Measurements from ENCODE around the gene NEURL4. TPM values are rescaled to one million over a fixed set of nuclear protein-coding genes. Genes with fewer than 3 reads are reported as not detected.
A peak's percentile ranks its signal among the peaks of the same experiment; 100 is the strongest.
"Not testable (repeated sequence)": the region's sequence is repeated elsewhere in the genome, so short reads cannot be mapped to it uniquely, and the experiment has no call there.

NEURL4 gene
- total and polyA plus RNA-seq, 4 donors = 28.6 to 56.4 (median 36.3) TPM

DNA sequence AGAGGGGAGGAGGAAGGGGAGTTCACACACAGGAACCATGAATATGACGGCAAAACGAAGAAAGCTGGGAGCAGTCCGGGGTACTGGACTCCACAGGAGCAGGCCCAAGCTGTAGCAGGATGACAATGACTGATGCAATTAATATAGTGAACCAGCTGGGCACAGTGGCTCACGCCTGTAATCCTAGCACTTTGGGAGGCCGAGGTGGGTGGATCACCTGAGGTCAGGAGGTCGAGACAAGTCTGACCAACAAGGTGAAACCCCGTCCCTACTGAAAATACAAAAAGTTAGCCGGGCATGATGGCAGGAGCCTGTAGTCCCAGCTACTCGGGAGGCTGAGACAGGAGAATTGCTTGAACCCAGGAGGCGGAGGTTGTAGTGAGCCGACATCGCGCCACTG is 6.6 kb upstream of the NEURL4 start:
- not testable (repeated sequence) for H3K27me3 ChIP-seq (ENCODE audit: control insufficient read depth, insufficient read depth, low read length); H3K9me3 ChIP-seq (ENCODE audit: control insufficient read depth, insufficient read depth, low read length); DNase-seq (ENCODE audit: low read depth in 4 of 6, low spot score in 6 of 6); H3K4me3 ChIP-seq (ENCODE audit: low read depth, low read length); H3K36me3 ChIP-seq (ENCODE audit: control insufficient read depth, insufficient read depth, low read length); H3K27ac ChIP-seq (ENCODE audit: low read depth, low read length); H3K4me1 ChIP-seq (ENCODE audit: control insufficient read depth, insufficient read depth, low read length)
- WGBS (ENCODE audit: insufficient coverage) = 70% methylated on average over 10 of the region's 13 CpGs

- WGBS (ENCODE audit: insufficient coverage) = 80% methylated on average over 1 of the region's 3 CpGs
- Histone ChIP-seq H3K36me3 (ENCODE audit: control insufficient read depth, insufficient read depth, low read length) (no peaks in the 10 kb centered on the region), H3K9me3 (ENCODE audit: control insufficient read depth, insufficient read depth, low read length) (no peaks in the 10 kb centered on the region), H3K27me3 (ENCODE audit: control insufficient read depth, insufficient read depth, low read length) (no peaks in the 10 kb centered on the region), H3K4me1 (ENCODE audit: control insufficient read depth, insufficient read depth, low read length) (peaks cover 11% of the 10 kb centered on the region), H3K27ac (ENCODE audit: low read depth, low read length) (no peak overlapping the region), H3K4me3 (ENCODE audit: low read depth, low read length) (no peak overlapping the region)
- DNase-seq (ENCODE audit: low read depth in 4 of 6, low spot score in 6 of 6) = no peak
Measured at GRCh38 chr17:7334938-7335538, 5.9 kb upstream of the NEURL4 start.

GRCh38 chr17:7332600-7333069 is 3.5 kb upstream of the NEURL4 start:
- H3K27ac ChIP-seq (ENCODE audit: low read depth, low read length); DNase-seq (ENCODE audit: low read depth in 4 of 6, low spot score in 6 of 6); H3K9me3 ChIP-seq (ENCODE audit: control insufficient read depth, insufficient read depth, low read length); H3K4me3 ChIP-seq (ENCODE audit: low read depth, low read length); H3K27me3 ChIP-seq (ENCODE audit: control insufficient read depth, insufficient read depth, low read length); H3K36me3 ChIP-seq (ENCODE audit: control insufficient read depth, insufficient read depth, low read length): not testable (repeated sequence)
- WGBS (ENCODE audit: insufficient coverage) = 44% methylated on average over 7 of the region's 14 CpGs
- H3K4me1 ChIP-seq (ENCODE audit: control insufficient read depth, insufficient read depth, low read length) = peaks cover 25% of the 10 kb centered on the region

- H3K4me3 ChIP-seq (ENCODE audit: low read depth, low read length) = no peak overlapping the region
- DNase-seq (ENCODE audit: low read depth in 4 of 6, low spot score in 6 of 6) = no peak
- peaks cover 7% of the 10 kb centered on the region for H3K36me3 ChIP-seq (ENCODE audit: control insufficient read depth, insufficient read depth, low read length)
- H3K4me1 ChIP-seq (ENCODE audit: control insufficient read depth, insufficient read depth, low read length) = peaks cover 29% of the 10 kb centered on the region
- no peaks in the 10 kb centered on the region for H3K9me3 ChIP-seq (ENCODE audit: control insufficient read depth, insufficient read depth, low read length)
- WGBS (ENCODE audit: insufficient coverage) = 67% methylated on average over 5 of the region's 7 CpGs
- no peaks in the 10 kb centered on the region for H3K27me3 ChIP-seq (ENCODE audit: control insufficient read depth, insufficient read depth, low read length)
- no peak overlapping the region for H3K27ac ChIP-seq (ENCODE audit: low read depth, low read length)
Measured at GRCh38 chr17:7332111-7332510, 3.0 kb upstream of the NEURL4 start.

DNA sequence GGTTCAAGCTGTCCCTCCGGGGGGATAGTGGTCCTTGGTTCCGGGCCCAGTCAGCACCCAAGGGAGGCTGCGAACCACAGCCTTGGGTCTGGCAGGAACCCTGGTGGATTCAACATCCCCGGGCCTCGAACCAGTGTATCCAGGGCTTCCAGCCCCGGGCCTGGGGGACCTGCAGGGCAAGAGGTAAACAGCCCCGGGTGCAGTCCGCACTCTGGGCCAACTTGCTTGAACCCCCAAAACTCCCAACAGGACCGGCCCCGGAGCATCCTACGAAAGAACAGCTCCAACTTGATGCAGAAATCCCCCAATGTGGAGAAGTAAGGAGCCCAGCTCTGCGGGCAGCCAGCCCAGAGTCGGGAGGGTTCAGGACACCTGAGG is 1.5 kb upstream of the NEURL4 start:
- peaks cover 27% of the 10 kb centered on the region for H3K4me1 ChIP-seq (ENCODE audit: control insufficient read depth, insufficient read depth, low read length)
- 49% methylated on average over 9 of the region's 13 CpGs for WGBS (ENCODE audit: insufficient coverage)
- peak overlapping the region; percentile 91 for H3K4me3 ChIP-seq (ENCODE audit: low read depth, low read length)
- H3K9me3 ChIP-seq (ENCODE audit: control insufficient read depth, insufficient read depth, low read length) = no peaks in the 10 kb centered on the region
- H3K27ac ChIP-seq (ENCODE audit: low read depth, low read length) = peak overlapping the region; percentile 99
- no peaks in the 10 kb centered on the region for H3K27me3 ChIP-seq (ENCODE audit: control insufficient read depth, insufficient read depth, low read length)
- H3K36me3 ChIP-seq (ENCODE audit: control insufficient read depth, insufficient read depth, low read length) = peaks cover 21% of the 10 kb centered on the region
- no peak for DNase-seq (ENCODE audit: low read depth in 4 of 6, low spot score in 6 of 6)

GRCh38 chr17:7329997-7330637 is 982 bp upstream of the NEURL4 start:
- no peaks in the 10 kb centered on the region for H3K27me3 ChIP-seq (ENCODE audit: control insufficient read depth, insufficient read depth, low read length)
- H3K27ac ChIP-seq (ENCODE audit: low read depth, low read length) = peak overlapping the region; percentile 99
- peak overlapping the region; percentile 91 for H3K4me3 ChIP-seq (ENCODE audit: low read depth, low read length)
- under 1% methylated on average over 34 of the region's 34 CpGs for WGBS (ENCODE audit: insufficient coverage)
- no peaks in the 10 kb centered on the region for H3K9me3 ChIP-seq (ENCODE audit: control insufficient read depth, insufficient read depth, low read length)
- DNase-seq (ENCODE audit: low read depth in 4 of 6, low spot score in 6 of 6) = peak in 4 of 6 donors; percentile 71 to 96 (median 84)
- peaks cover 26% of the 10 kb centered on the region for H3K36me3 ChIP-seq (ENCODE audit: control insufficient read depth, insufficient read depth, low read length)
- peaks cover 27% of the 10 kb centered on the region for H3K4me1 ChIP-seq (ENCODE audit: control insufficient read depth, insufficient read depth, low read length)

DNA sequence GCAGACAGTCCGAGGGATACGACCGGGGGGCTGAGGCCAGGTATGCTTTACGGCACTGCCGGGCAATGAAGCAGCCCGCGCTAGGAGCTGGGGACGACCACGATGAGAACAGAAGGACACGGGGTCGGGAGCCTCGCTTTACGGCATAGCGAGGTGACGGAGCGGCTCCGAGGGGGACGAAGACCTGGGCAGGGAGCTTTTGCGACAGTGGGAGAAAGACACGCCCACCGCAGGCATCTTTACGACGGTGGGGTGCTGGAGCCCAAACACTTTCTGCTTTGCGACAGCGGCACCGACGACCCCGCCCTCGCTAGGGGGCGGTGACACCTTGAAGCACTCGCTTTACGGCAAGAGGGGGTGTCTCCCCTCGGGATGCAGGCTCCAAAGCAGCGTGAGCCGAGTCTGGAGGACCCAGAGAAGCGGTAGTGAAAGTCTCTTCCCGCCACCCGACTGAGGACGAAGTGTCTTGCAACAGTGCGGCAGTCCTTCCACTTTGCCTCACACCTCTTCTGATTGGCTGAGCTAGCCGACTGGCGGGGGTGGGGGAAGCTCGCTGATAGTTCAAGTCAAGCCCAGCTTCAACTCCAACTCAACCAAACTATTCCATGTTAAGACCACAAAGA is 350 bp upstream of the NEURL4 start:
- H3K9me3 ChIP-seq (ENCODE audit: control insufficient read depth, insufficient read depth, low read length) = no peaks in the 10 kb centered on the region
- no peaks in the 10 kb centered on the region for H3K27me3 ChIP-seq (ENCODE audit: control insufficient read depth, insufficient read depth, low read length)
- H3K4me1 ChIP-seq (ENCODE audit: control insufficient read depth, insufficient read depth, low read length) = peaks cover 27% of the 10 kb centered on the region
- peak overlapping the region; percentile 99 for H3K27ac ChIP-seq (ENCODE audit: low read depth, low read length)
- under 1% methylated on average over 38 of the region's 43 CpGs for WGBS (ENCODE audit: insufficient coverage)
- peak overlapping the region; percentile 91 for H3K4me3 ChIP-seq (ENCODE audit: low read depth, low read length)
- H3K36me3 ChIP-seq (ENCODE audit: control insufficient read depth, insufficient read depth, low read length) = peaks cover 32% of the 10 kb centered on the region
- peak; percentile 96 to 100 (median 98) for DNase-seq (ENCODE audit: low read depth in 4 of 6, low spot score in 6 of 6)

DNA sequence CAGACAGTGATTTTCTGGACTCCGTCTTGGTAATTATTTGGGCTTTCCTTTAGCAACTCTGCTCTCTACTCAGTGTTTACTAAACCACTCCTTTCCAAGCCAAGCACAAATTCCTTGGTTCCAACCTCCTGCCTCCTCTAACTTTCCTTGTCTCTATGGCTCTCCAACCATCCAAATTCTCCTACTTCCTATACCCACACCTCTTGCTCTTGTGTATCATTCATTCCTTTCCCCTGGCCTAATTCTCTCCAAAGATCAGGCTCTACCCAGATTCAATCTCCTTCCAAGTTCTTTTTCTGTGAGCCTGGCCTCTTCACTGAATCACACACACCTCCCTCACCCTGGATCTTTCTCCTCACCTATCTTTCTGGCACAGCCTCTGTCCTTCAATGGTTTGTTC is 1.1 kb downstream of the NEURL4 start:
- Histone ChIP-seq H3K36me3 (ENCODE audit: control insufficient read depth, insufficient read depth, low read length) (peaks cover 47% of the 10 kb centered on the region), H3K27ac (ENCODE audit: low read depth, low read length) (no peak overlapping the region), H3K4me3 (ENCODE audit: low read depth, low read length) (no peak overlapping the region), H3K9me3 (ENCODE audit: control insufficient read depth, insufficient read depth, low read length) (no peaks in the 10 kb centered on the region), H3K27me3 (ENCODE audit: control insufficient read depth, insufficient read depth, low read length) (no peaks in the 10 kb centered on the region), H3K4me1 (ENCODE audit: control insufficient read depth, insufficient read depth, low read length) (peaks cover 27% of the 10 kb centered on the region)
- DNase-seq (ENCODE audit: low read depth in 4 of 6, low spot score in 6 of 6) = no peak
- WGBS (ENCODE audit: insufficient coverage) = 93% methylated on average over 1 of the region's 1 CpG

GRCh38 chr17:7327501-7327900 is 1.6 kb downstream of the NEURL4 start:
- Histone ChIP-seq H3K27me3 (ENCODE audit: control insufficient read depth, insufficient read depth, low read length) (no peaks in the 10 kb centered on the region), H3K9me3 (ENCODE audit: control insufficient read depth, insufficient read depth, low read length) (no peaks in the 10 kb centered on the region), H3K36me3 (ENCODE audit: control insufficient read depth, insufficient read depth, low read length) (peaks cover 52% of the 10 kb centered on the region), H3K27ac (ENCODE audit: low read depth, low read length) (no peak overlapping the region), H3K4me1 (ENCODE audit: control insufficient read depth, insufficient read depth, low read length) (peaks cover 27% of the 10 kb centered on the region), H3K4me3 (ENCODE audit: low read depth, low read length) (no peak overlapping the region)
- DNase-seq (ENCODE audit: low read depth in 4 of 6, low spot score in 6 of 6) = no peak
- WGBS (ENCODE audit: insufficient coverage) = 91% methylated on average over 15 of the region's 17 CpGs

GRCh38 chr17:7327056-7327455 is 2.1 kb downstream of the NEURL4 start:
- Histone ChIP-seq H3K27me3 (ENCODE audit: control insufficient read depth, insufficient read depth, low read length) (no peaks in the 10 kb centered on the region), H3K36me3 (ENCODE audit: control insufficient read depth, insufficient read depth, low read length) (peaks cover 56% of the 10 kb centered on the region), H3K27ac (ENCODE audit: low read depth, low read length) (no peak overlapping the region), H3K4me3 (ENCODE audit: low read depth, low read length) (no peak overlapping the region), H3K9me3 (ENCODE audit: control insufficient read depth, insufficient read depth, low read length) (no peaks in the 10 kb centered on the region), H3K4me1 (ENCODE audit: control insufficient read depth, insufficient read depth, low read length) (peaks cover 27% of the 10 kb centered on the region)
- DNase-seq (ENCODE audit: low read depth in 4 of 6, low spot score in 6 of 6) = no peak
- WGBS (ENCODE audit: insufficient coverage) = no CpG with 5 or more reads among the region's 7 CpGs
